ENCODE measurements around the gene OSBPL5.
A peak's percentile ranks its signal among the peaks of the same experiment; 100 is the strongest.

OSBPL5 gene

GRCh38 chr11:3049430-3050243 is 115.5 kb downstream of the OSBPL5 start (continued):
- TF ChIP-seq KLF16 (tag by site-specific recombination; IDR thresholded peaks at IDR 0.05) (no peak), ZNF157 (tag by site-specific recombination; IDR thresholded peaks at IDR 0.05) (no peak), ZNF555 (tag by site-specific recombination; conservative IDR thresholded peaks at IDR 0.05) (no peak), ZNF169 (tag by site-specific recombination; IDR thresholded peaks at IDR 0.05) (no peak), ZNF214 (tag by site-specific recombination; IDR thresholded peaks at IDR 0.05; ENCODE audit: borderline replicate concordance) (no peak), ZNF624 (tag by site-specific recombination; IDR thresholded peaks at IDR 0.05) (no peak), ZNF510 (tag by site-specific recombination; IDR thresholded peaks at IDR 0.05; ENCODE audit: insufficient replicate concordance) (no peak), ZSCAN5A (tag by site-specific recombination; IDR thresholded peaks at IDR 0.05) (no peak), ZNF521 (tag by site-specific recombination; IDR thresholded peaks at IDR 0.05) (no peak), GLIS2 (tag by site-specific recombination; IDR thresholded peaks at IDR 0.05) (peak; percentile 85), KLF17 (tag by site-specific recombination; IDR thresholded peaks at IDR 0.05) (no peak), ZNF223 (tag by site-specific recombination; IDR thresholded peaks at IDR 0.05) (no peak), ZNF747 (tag by site-specific recombination; IDR thresholded peaks at IDR 0.05) (no peak), OSR2 (tag by site-specific recombination; IDR thresholded peaks at IDR 0.05) (peak; percentile 41; the same call in 1 of the 2 replicates), OVOL3 (tag by site-specific recombination; IDR thresholded peaks at IDR 0.05) (no peak), ZNF530 (tag by site-specific recombination; IDR thresholded peaks at IDR 0.05; ENCODE audit: low read depth) (no peak), ZNF26 (tag by site-specific recombination; IDR thresholded peaks at IDR 0.05) (no peak), ZNF24 (tag by site-specific recombination; IDR thresholded peaks at IDR 0.05) (0 out of 2 replicates have a peak, but pooled peaks have one; percentile 49), ZBTB17 (tag by site-specific recombination; IDR thresholded peaks at IDR 0.05) (peak; percentile 41; the same call in 1 of the 2 replicates), ZNF518A (tag by site-specific recombination; conservative IDR thresholded peaks at IDR 0.05; ENCODE audit: low read depth) (no peak), ZNF133 (tag by site-specific recombination; IDR thresholded peaks at IDR 0.05) (no peak), REST (tag by site-specific recombination; IDR thresholded peaks at IDR 0.05) (no peak), BCL11A (tag by site-specific recombination; IDR thresholded peaks at IDR 0.05; ENCODE audit: low read depth) (no peak), ZNF155 (tag by site-specific recombination; IDR thresholded peaks at IDR 0.05) (no peak), HOXA7 (CRISPR knock-in tag; IDR thresholded peaks at IDR 0.05; ENCODE audit: borderline replicate concordance) (no peak), SCRT1 (tag by site-specific recombination; IDR thresholded peaks at IDR 0.05; ENCODE audit: borderline replicate concordance) (no peak), ZNF610 (tag by site-specific recombination; IDR thresholded peaks at IDR 0.05; ENCODE audit: borderline replicate concordance) (no peak), GLI4 (tag by site-specific recombination; IDR thresholded peaks at IDR 0.05) (no peak)

All from HEK293 (cell line).